GM18951 (cell line): ENCODE data around the gene WRNIP1.
"Not testable (repeated sequence)": the region's sequence is repeated elsewhere in the genome, so short reads cannot be mapped to it uniquely, and the experiment has no call there.

Experiments
- POLR2A ChIP-seq: IDR thresholded peaks from 4 replicates; pipeline ENCODE4 v1.6.1; 2011; ENCODE audit warnings: mild to moderate bottlenecking; ENCODE audit not compliant: insufficient read length, insufficient read depth; ENCODE audit errors: extremely low read depth
- in situ Hi-C: fragments of 300-500 bp; cut with MboI; formaldehyde crosslinking; loops from one replicate; pipeline ENCODE4 v1.12.0; 2022; ENCODE audit warnings: low sequenced_read_pairs, mixed read lengths, inconsistent platforms; ENCODE audit not compliant: unreplicated experiment

WRNIP1 gene

GRCh38 chr6:2791450-2791974, 26.3 kb downstream of the WRNIP1 start:
- in situ Hi-C loops = no loop called here
- TF ChIP-seq POLR2A = no peak

- TF ChIP-seq POLR2A = no peak
- in situ Hi-C loops = no loop called here
Observed at GRCh38 chr6:2792330-2793110, 27.3 kb downstream of the WRNIP1 start.

- TF ChIP-seq POLR2A = no peak
- in situ Hi-C loops = no loop called here
Observed at GRCh38 chr6:2793534-2794151, 28.4 kb downstream of the WRNIP1 start.

- TF ChIP-seq POLR2A = no peak
- in situ Hi-C loops = no loop called here
Observed at GRCh38 chr6:2794171-2794730, 29.1 kb downstream of the WRNIP1 start.

GRCh38 chr6:2795162-2795561, 30.0 kb downstream of the WRNIP1 start:
- no peak for TF ChIP-seq POLR2A
- in situ Hi-C loops = no loop called here

GRCh38 chr6:2795956-2796355, 30.8 kb downstream of the WRNIP1 start:
- TF ChIP-seq POLR2A = no peak
- in situ Hi-C loops = no loop called here

- TF ChIP-seq POLR2A = no peak
- in situ Hi-C loops = no loop called here
Observed at GRCh38 chr6:2796861-2797260, 31.7 kb downstream of the WRNIP1 start.

GRCh38 chr6:2797564-2798031, 32.4 kb downstream of the WRNIP1 start:
- in situ Hi-C loops = no loop called here
- no peak for TF ChIP-seq POLR2A

GRCh38 chr6:2798586-2799134, 33.5 kb downstream of the WRNIP1 start:
- no peak for TF ChIP-seq POLR2A
- in situ Hi-C loops = no loop called here

GRCh38 chr6:2799936-2800527, 34.8 kb downstream of the WRNIP1 start:
- in situ Hi-C loops = no loop called here
- TF ChIP-seq POLR2A = no peak

- in situ Hi-C loops = no loop called here
- TF ChIP-seq POLR2A = no peak
Observed at GRCh38 chr6:2800552-2801316, 35.5 kb downstream of the WRNIP1 start.

- in situ Hi-C loops = not testable (repeated sequence)
Observed at GRCh38 chr6:2801687-2802086, 36.5 kb downstream of the WRNIP1 start.
